Dermis microvascular lymphatic vessel endothelial cell (primary cell): ENCODE results near the gene MST1. TPM values are rescaled to one million over a fixed set of nuclear protein-coding genes. Genes with fewer than 3 reads are reported as not detected.
"Not testable (repeated sequence)": the region's sequence is repeated elsewhere in the genome, so short reads cannot be mapped to it uniquely, and the experiment has no call there.

Experiments
- DNase-seq, 2 donors: peaks; one replicate each; pipeline versions ENCODE4 v3.0.0 to v3.0.0-alpha.2; 2010; ENCODE audit warnings: low read depth in 2 of 2
- total RNA-seq: library from RNA; depleted of rRNA; stranded (reverse); fragments of >200 nt; gene quantifications from 2 replicates; pipeline ENCODE4 v1.2.1, GENCODE V29; 2014

MST1 gene
- total RNA-seq, 1 donor from 2014 or later: 1.8 TPM

GRCh38 chr3:49701388-49702077 is 12.3 kb upstream of the MST1 start:
- peak in 1 of 2 donors; percentile 23 for DNase-seq

- DNase-seq: no peak
Observed at GRCh38 chr3:49700453-49701128, 11.3 kb upstream of the MST1 start.

GRCh38 chr3:49700014-49700413 is 10.7 kb upstream of the MST1 start:
- DNase-seq: no peak

GRCh38 chr3:49699281-49699979 is 10.2 kb upstream of the MST1 start:
- no peak for DNase-seq

- DNase-seq: not testable (repeated sequence)
Observed at GRCh38 chr3:49695350-49696015, 6.2 kb upstream of the MST1 start.

- not testable (repeated sequence) for DNase-seq
Observed at GRCh38 chr3:49694409-49695070, 5.3 kb upstream of the MST1 start.

GRCh38 chr3:49691481-49691880 is 2.2 kb upstream of the MST1 start:
- DNase-seq: not testable (repeated sequence)

GRCh38 chr3:49690856-49691255 is 1.6 kb upstream of the MST1 start:
- DNase-seq: not testable (repeated sequence)

- DNase-seq: not testable (repeated sequence)
Observed at GRCh38 chr3:49689908-49690624, 792 bp upstream of the MST1 start.

- not testable (repeated sequence) for DNase-seq
Observed at GRCh38 chr3:49688338-49689045, 782 bp downstream of the MST1 start.

GRCh38 chr3:49687424-49687795 is 1.9 kb downstream of the MST1 start:
- DNase-seq: not testable (repeated sequence)

GRCh38 chr3:49686769-49687423 is 2.4 kb downstream of the MST1 start:
- DNase-seq: peak in 1 of 2 donors; percentile 21

GRCh38 chr3:49686346-49686745 is 2.9 kb downstream of the MST1 start:
- DNase-seq: not testable (repeated sequence)

- DNase-seq: not testable (repeated sequence)
Observed at GRCh38 chr3:49685846-49686245, 3.4 kb downstream of the MST1 start.

GRCh38 chr3:49685103-49685502 is 4.2 kb downstream of the MST1 start:
- not testable (repeated sequence) for DNase-seq

- DNase-seq: not testable (repeated sequence)
Observed at GRCh38 chr3:49684453-49684852, 4.8 kb downstream of the MST1 start.

GRCh38 chr3:49683162-49683561 is 6.1 kb downstream of the MST1 start:
- DNase-seq: no peak

- DNase-seq: no peak
Observed at GRCh38 chr3:49681543-49681942, 7.7 kb downstream of the MST1 start.

- DNase-seq: no peak
Observed at GRCh38 chr3:49681232-49681522, 8.1 kb downstream of the MST1 start.
